Naive B cell (primary cell): Measurements from ENCODE around the gene ANTXR2. TPM values are rescaled to one million over a fixed set of nuclear protein-coding genes. Genes with fewer than 3 reads are reported as not detected.

Experiments used
- ATAC-seq, 2 donors: fragments of 150-1000 bp; cut with Tn5 transposase; 2 replicates each; pipeline ENCODE4 v1.10.0; 2021; ENCODE audit warnings: low read depth in 2 of 2, mild to moderate bottlenecking in 2 of 2, moderate library complexity in 2 of 2
- DNase-seq: peaks from one replicate; pipeline ENCODE4 v3.0.0; 2022
- H3K27ac Mint-ChIP-seq, 6 donors: one replicate each; pipeline ENCODE4 v1.8.0; 2020 to 2022; ENCODE audit warnings: mild to moderate bottlenecking in 6 of 6, mixed read lengths in 6 of 6, moderate library complexity in 5 of 6, inconsistent platforms in 2 of 6
- H3K27me3 Mint-ChIP-seq, 3 donors: one replicate each; pipeline ENCODE4 v1.8.0; 2021 to 2022; ENCODE audit warnings: mixed read lengths in 3 of 3, mild to moderate bottlenecking in 1 of 3
- H3K36me3 Mint-ChIP-seq, 2 donors: one replicate each; pipeline ENCODE4 v1.8.0; 2020 to 2022; ENCODE audit warnings: mixed read lengths in 2 of 2, inconsistent platforms in 1 of 2, mild to moderate bottlenecking in 1 of 2
- H3K4me1 Mint-ChIP-seq, 3 donors: one replicate each; pipeline ENCODE4 v1.8.0; 2020 to 2022; ENCODE audit warnings: mixed read lengths in 3 of 3, inconsistent platforms in 1 of 3, mild to moderate bottlenecking in 1 of 3, moderate library complexity in 1 of 3
- H3K4me3 Mint-ChIP-seq, 8 donors: one replicate each; pipeline ENCODE4 v1.8.0; 2020 to 2022; ENCODE audit warnings: mild to moderate bottlenecking in 8 of 8, mixed read lengths in 8 of 8, moderate library complexity in 8 of 8, inconsistent platforms in 2 of 8
- H3K9me3 Mint-ChIP-seq, 7 donors: one replicate each; pipeline ENCODE4 v1.8.0; 2020 to 2022; ENCODE audit warnings: mixed read lengths in 7 of 7, mild to moderate bottlenecking in 5 of 7, inconsistent platforms in 2 of 7, moderate library complexity in 1 of 7
- polyA plus RNA-seq, 6 donors: library from polyadenylated mRNA; unstranded; fragments of 300-500 nt; fragmentation: Illumina TruSeq; gene quantifications; one replicate each; pipeline ENCODE4 v1.2.3, GENCODE V29; 2021; ENCODE audit warnings: low read depth in 6 of 6

Gene ANTXR2
- polyA plus RNA-seq, 6 donors from 2014 or later, result 30.6 to 66.9 (median 51.0) TPM

DNA sequence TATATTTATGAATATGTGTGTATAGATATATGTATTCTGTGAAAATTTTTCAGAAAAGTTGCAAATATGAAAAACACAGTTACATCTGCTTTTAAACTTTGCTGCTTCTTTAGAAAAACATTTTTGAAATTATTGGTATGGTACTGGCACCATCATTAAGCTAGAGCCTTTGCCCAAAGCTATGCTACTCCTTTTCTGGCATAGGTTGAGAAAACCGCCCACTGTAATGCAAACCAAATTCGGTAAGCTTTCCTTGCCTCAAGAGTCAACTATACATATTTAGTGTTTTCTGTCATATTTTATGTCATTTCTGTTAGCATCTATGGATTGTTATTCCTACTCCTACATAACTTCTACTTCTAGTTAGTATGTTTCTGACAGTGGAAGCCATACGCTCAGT lies 50.7 kb downstream of the ANTXR2 start:
- H3K27me3 Mint-ChIP-seq, result no peaks in the 10 kb centered on the region
- DNase-seq (no peak), ATAC-seq (no peak)
- no peaks in the 10 kb centered on the region for H3K9me3 Mint-ChIP-seq
- no peaks in the 10 kb centered on the region for H3K4me1 Mint-ChIP-seq
- H3K27ac Mint-ChIP-seq, result no peak overlapping the region
- H3K36me3 Mint-ChIP-seq, result peaks cover 11 to 18% of the 10 kb centered on the region in 2 donors
- no peak overlapping the region for H3K4me3 Mint-ChIP-seq

DNA sequence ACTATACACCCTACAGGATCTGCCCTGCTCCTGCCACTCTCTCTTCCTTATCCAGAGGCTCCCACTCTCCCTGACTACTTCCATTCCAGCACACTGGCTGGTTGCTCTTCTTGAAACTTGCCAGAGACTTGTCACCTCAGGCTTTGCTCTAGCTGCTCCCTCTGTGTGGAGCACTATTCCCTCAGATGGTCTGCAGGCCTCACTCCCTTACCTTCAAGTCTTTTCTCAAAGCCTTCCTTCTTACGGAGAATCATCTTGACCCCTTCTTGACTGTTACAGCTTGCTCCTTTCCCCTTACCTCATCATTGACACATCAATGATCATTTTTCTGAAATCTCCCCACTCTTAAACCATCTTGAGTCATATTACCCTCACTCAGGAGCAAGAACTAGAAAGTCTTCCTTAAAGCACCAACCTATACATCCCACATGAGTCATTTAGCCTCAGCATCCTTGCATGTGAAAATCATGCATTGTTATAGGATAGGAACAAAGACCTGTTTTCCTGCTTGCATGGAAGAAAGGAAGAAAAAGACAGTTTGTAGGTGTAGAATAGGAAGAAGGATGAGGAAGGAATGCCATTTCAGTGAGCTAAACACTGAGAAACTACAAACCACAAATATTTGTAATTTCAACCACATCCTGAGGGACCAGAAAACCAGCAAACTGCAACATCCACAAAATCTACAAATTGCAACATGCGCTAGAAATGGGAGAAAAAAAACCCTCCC lies 55.7 kb downstream of the ANTXR2 start:
- peaks cover 0 to 8% of the 10 kb centered on the region in 2 donors for H3K36me3 Mint-ChIP-seq
- no peaks in the 10 kb centered on the region for H3K27me3 Mint-ChIP-seq
- DNase-seq (no peak), ATAC-seq (no peak)
- no peaks in the 10 kb centered on the region for H3K9me3 Mint-ChIP-seq
- no peak overlapping the region for H3K4me3 Mint-ChIP-seq
- no peak overlapping the region for H3K27ac Mint-ChIP-seq
- no peaks in the 10 kb centered on the region for H3K4me1 Mint-ChIP-seq

DNA sequence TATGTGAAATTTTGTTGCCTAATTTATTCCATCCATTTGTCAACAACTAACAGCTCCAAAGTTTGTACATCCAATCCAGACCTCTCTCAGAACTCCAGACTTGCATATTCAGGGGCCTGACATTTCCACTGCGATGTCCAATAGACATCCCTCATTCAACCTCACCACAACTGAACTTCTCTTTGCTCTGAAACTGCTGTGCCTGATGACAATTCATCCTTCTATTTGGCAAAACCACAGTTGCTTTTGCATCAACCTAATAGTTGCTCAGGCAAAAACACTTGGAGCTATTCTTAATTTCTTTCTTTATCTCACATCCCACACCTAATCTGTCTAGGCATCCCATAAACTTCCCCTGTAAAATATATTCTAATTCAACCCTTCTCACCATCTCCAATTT lies 56.5 kb downstream of the ANTXR2 start:
- H3K27ac Mint-ChIP-seq, result no peak overlapping the region
- no peaks in the 10 kb centered on the region for H3K4me1 Mint-ChIP-seq
- no peak for DNase-seq
- H3K27me3 Mint-ChIP-seq, result no peaks in the 10 kb centered on the region
- ATAC-seq, result no peak
- no peak overlapping the region for H3K4me3 Mint-ChIP-seq
- no peaks in the 10 kb centered on the region for H3K9me3 Mint-ChIP-seq
- peaks cover 0 to 8% of the 10 kb centered on the region in 2 donors for H3K36me3 Mint-ChIP-seq

DNA sequence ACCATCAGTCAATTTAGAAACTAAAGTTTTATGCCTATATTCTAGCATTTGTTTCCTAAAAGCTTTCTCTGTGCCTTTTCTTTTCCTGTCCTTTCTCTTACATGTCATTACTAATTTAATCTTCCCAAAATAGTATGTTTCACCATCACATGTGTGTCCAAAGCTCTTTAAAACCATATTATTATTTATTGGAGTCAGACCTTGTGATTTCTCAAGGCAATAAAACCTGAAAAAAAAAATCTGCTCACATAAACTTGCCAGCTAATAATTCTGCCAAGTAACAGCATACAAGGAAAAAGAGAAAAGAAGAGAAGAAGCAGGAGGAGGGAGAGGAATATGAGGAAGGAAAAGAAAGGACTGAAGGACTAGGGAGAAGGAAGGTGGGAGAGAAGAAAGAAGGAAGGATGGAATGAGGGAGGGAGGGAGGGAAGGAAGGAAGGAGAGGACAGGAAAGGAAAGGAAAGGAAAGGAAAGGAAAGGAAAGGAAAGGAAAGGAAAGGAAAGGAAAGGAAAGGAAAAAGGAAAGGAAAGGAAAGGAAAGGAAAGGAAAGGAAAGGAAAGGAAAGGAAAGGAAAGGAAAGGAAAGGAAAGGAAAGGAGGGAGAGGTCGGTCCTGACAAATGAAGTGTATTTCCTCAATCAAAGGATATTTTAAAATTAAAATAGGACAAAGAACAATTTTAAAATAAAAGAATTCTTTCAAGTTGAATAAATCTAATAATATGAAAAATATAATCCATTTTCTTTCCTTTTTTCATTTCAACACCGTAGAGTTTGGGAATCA lies 57.4 kb downstream of the ANTXR2 start:
- Mint-ChIP-seq H3K4me1 (no peaks in the 10 kb centered on the region), H3K27ac (no peak overlapping the region), H3K36me3 (peaks cover 0 to 8% of the 10 kb centered on the region in 2 donors), H3K9me3 (no peaks in the 10 kb centered on the region), H3K4me3 (no peak overlapping the region), H3K27me3 (no peaks in the 10 kb centered on the region)
- DNase-seq (no peak), ATAC-seq (no peak)

DNA sequence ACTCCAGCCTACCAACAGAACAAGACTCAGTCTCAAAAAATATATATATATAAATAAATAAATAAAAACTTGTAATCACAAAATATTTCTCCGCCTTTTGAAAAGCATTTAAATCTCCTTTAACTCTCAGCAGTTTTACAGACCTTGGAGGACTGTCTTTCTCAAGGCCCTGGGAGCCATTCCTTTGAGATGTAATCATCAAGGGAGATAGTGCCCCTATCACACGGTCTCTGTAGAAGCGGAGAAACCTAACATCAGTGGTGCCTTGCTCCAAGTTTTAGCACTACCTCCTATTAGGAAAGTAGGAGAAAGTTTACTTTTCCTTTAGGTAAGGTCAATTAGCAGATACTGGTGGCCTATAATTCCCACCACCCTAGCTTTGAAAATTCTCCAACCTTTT lies 58.5 kb downstream of the ANTXR2 start:
- Mint-ChIP-seq H3K27me3 (no peaks in the 10 kb centered on the region), H3K9me3 (no peaks in the 10 kb centered on the region), H3K36me3 (peaks cover 7 to 14% of the 10 kb centered on the region in 2 donors), H3K4me1 (no peaks in the 10 kb centered on the region), H3K27ac (no peak overlapping the region), H3K4me3 (no peak overlapping the region)
- DNase-seq (no peak), ATAC-seq (no peak)

DNA sequence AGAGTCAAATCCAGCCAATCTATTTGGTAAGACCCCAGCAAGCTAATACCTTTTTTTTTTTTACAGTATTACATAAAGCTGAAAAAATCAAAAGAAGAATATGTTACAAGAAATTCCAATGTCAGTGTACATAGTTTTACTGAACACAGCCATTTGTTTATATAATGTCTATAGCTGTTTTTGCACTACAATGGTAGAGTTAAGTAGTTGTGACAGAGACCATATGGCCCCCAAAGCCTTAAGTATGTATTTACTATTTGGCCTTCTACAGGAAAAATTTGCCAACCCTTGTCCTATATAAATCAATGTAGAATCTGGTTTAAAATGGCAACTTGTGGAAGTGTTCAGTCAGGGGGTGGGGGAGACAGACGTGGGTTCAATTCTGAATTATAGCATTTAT lies 60.7 kb downstream of the ANTXR2 start:
- Mint-ChIP-seq H3K4me1 (no peaks in the 10 kb centered on the region), H3K9me3 (no peaks in the 10 kb centered on the region), H3K36me3 (peaks cover 13 to 14% of the 10 kb centered on the region in 2 donors), H3K27me3 (no peaks in the 10 kb centered on the region), H3K27ac (no peak overlapping the region), H3K4me3 (no peak overlapping the region)
- DNase-seq, result no peak
- ATAC-seq, result no peak

DNA sequence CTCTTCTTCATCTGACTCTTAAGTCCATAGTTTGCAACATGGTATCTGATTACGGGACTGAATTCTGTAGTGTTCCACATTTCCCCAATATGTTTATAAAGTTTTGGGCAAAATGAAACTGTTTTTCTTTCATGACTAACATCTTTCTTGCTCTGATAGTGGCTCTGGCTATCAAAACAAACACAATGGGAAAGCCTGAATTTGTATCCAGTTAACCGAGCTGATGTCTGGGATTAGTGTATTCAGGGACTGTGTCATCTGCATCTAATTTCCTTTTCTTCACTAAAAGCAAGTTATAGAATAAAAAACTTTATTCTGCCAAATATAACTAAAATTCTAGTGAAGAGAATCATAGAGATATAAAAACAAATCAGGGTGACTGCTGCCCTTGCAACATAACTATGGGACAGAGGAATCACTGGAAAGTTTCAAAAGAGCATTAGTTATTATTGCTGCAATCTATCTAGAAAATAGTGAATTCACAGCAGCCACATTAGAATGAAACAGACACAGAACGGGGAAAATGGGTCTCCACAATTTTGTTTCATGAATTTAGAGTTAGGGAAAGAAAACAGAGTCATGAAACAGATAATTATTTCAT lies 61.3 kb downstream of the ANTXR2 start:
- no peak overlapping the region for H3K27ac Mint-ChIP-seq
- DNase-seq, result no peak
- ATAC-seq, result no peak
- H3K4me3 Mint-ChIP-seq, result no peak overlapping the region
- H3K4me1 Mint-ChIP-seq, result peaks cover 0 to 3% (median 3%) of the 10 kb centered on the region in 3 donors
- H3K9me3 Mint-ChIP-seq, result no peaks in the 10 kb centered on the region
- peaks cover 13 to 14% of the 10 kb centered on the region in 2 donors for H3K36me3 Mint-ChIP-seq
- no peaks in the 10 kb centered on the region for H3K27me3 Mint-ChIP-seq

DNA sequence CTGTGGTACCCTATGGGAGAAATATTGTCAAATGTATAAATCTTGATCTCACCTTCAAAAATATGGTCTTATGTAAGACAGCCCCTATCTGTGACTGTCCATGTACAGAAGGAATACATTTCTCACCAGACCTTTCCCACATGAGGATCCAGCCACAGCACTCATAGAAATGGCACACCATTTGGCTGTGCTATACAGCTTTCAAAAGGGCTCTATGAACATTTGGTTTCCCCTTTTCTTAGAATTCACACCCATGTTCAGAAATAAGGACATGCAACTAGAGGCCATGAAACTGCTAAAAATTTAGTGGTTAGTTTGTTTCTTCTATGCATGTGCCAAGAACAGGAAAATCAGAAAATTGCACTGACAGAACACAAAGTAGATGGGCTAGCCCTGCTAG lies 62.7 kb downstream of the ANTXR2 start:
- H3K27ac Mint-ChIP-seq, result peak overlapping the region in 2 of 6 donors; percentile 1 to 36
- H3K9me3 Mint-ChIP-seq, result peaks cover 0 to 5% (median 0%) of the 10 kb centered on the region in 7 donors
- ATAC-seq (no peak), DNase-seq (no peak)
- peaks cover 0 to 5% (median 4%) of the 10 kb centered on the region in 3 donors for H3K4me1 Mint-ChIP-seq
- no peak overlapping the region for H3K4me3 Mint-ChIP-seq
- no peaks in the 10 kb centered on the region for H3K27me3 Mint-ChIP-seq
- H3K36me3 Mint-ChIP-seq, result peaks cover 22 to 24% of the 10 kb centered on the region in 2 donors

DNA sequence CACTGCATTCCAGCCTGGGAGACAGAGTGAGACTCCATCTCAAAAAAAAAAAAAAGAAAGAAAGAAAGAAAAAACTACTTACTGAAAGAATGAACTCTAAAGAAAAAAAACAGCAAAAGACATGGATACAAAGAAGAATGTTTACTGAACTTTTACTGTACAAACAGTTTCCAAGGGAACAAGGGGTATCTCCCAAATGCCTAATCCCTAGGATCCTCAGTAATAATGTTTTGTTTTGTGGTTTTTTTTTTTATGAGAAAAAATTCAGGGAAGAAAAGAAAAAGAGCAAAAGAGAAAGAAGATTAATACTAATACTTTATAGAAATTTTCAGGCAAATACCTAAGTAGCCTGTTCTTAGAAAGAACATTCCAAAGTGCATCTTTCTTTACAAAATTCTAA lies 63.2 kb downstream of the ANTXR2 start:
- H3K9me3 Mint-ChIP-seq, result peaks cover 0 to 7% (median under 1%) of the 10 kb centered on the region in 7 donors
- no peak overlapping the region for H3K4me3 Mint-ChIP-seq
- H3K27me3 Mint-ChIP-seq, result no peaks in the 10 kb centered on the region
- no peak for ATAC-seq
- peaks cover 27 to 29% of the 10 kb centered on the region in 2 donors for H3K36me3 Mint-ChIP-seq
- DNase-seq, result no peak
- no peak overlapping the region for H3K27ac Mint-ChIP-seq
- H3K4me1 Mint-ChIP-seq, result peaks cover 0 to 5% (median 4%) of the 10 kb centered on the region in 3 donors

DNA sequence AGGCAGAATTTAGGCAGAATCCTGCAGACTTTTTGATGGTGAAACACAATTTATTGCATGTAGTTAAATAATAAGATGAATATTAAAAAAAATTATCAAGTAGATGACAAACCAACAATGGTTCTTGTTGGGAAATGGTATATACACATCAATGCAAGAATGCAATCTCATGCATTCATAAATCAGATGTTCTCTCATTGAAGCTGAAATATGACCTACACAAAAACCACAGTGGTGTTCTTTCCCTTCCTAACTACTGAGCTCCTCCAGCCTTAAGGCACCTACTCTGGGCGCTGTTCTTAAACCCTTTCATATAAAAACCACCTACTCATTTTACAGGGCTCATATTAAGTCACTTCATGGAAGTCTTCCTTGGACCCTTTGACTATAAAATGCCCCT lies 64.1 kb downstream of the ANTXR2 start:
- Mint-ChIP-seq H3K36me3 (peaks cover 33 to 35% of the 10 kb centered on the region in 2 donors), H3K27ac (no peak overlapping the region)

DNA sequence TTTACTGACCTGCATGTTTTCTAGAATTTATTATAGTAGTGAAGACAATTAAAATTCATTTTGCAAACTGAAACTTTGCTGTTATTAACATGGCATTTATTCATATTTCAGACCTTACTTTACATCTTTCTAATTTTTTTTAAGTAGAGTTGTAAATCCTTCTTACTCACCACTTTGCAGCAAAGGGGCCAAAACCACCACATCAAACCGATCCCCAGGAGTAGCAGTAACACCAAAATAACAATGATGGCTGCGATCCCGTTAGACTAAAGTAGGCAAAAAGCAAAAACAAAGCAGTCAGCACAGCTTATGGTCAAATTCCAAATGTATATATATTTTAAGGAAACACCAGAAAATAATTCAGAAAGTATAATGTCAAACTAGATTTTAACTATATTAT lies 64.7 kb downstream of the ANTXR2 start:
- peak overlapping the region in 1 of 6 donors; percentile 56 for H3K27ac Mint-ChIP-seq
- H3K4me3 Mint-ChIP-seq, result no peak overlapping the region
- H3K27me3 Mint-ChIP-seq, result no peaks in the 10 kb centered on the region
- DNase-seq (no peak), ATAC-seq (no peak)
- H3K4me1 Mint-ChIP-seq, result peaks cover 0 to 5% (median 4%) of the 10 kb centered on the region in 3 donors
- H3K9me3 Mint-ChIP-seq, result peaks cover 0 to 14% (median 11%) of the 10 kb centered on the region in 7 donors
- peaks cover 29 to 35% of the 10 kb centered on the region in 2 donors for H3K36me3 Mint-ChIP-seq

More for the DNA sequence above, 64.1 kb downstream of the ANTXR2 start:
- no peak for ATAC-seq
- Mint-ChIP-seq H3K9me3 (peaks cover 0 to 13% (median 7%) of the 10 kb centered on the region in 7 donors), H3K27me3 (no peaks in the 10 kb centered on the region), H3K4me3 (no peak overlapping the region), H3K4me1 (peaks cover 0 to 5% (median 4%) of the 10 kb centered on the region in 3 donors)
- DNase-seq, result no peak

DNA sequence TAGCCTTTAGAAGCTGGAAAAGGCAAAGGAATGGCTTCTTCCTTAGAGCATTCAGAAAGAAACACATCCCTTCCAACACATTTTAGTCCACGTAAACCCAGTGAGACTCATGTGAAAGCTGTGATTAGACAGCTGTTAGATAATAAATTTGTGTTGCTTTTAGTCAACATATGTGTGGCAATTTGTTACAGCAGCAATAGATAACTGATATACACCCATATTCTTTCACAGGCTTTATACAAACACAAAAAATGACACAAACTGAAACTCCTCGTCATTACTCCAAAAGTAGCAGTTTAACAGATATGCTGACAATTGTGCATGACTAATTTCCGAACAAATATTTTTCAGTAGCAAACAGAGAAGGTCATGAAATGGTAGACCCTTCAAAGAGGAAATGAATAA lies 65.3 kb downstream of the ANTXR2 start:
- ATAC-seq (no peak), DNase-seq (no peak)
- peaks cover 29 to 35% of the 10 kb centered on the region in 2 donors for H3K36me3 Mint-ChIP-seq
- H3K4me1 Mint-ChIP-seq, result peaks cover 0 to 5% (median 4%) of the 10 kb centered on the region in 3 donors
- no peaks in the 10 kb centered on the region for H3K27me3 Mint-ChIP-seq
- no peak overlapping the region for H3K4me3 Mint-ChIP-seq
- H3K27ac Mint-ChIP-seq, result no peak overlapping the region
- H3K9me3 Mint-ChIP-seq, result peaks cover 0 to 14% (median 11%) of the 10 kb centered on the region in 7 donors

DNA sequence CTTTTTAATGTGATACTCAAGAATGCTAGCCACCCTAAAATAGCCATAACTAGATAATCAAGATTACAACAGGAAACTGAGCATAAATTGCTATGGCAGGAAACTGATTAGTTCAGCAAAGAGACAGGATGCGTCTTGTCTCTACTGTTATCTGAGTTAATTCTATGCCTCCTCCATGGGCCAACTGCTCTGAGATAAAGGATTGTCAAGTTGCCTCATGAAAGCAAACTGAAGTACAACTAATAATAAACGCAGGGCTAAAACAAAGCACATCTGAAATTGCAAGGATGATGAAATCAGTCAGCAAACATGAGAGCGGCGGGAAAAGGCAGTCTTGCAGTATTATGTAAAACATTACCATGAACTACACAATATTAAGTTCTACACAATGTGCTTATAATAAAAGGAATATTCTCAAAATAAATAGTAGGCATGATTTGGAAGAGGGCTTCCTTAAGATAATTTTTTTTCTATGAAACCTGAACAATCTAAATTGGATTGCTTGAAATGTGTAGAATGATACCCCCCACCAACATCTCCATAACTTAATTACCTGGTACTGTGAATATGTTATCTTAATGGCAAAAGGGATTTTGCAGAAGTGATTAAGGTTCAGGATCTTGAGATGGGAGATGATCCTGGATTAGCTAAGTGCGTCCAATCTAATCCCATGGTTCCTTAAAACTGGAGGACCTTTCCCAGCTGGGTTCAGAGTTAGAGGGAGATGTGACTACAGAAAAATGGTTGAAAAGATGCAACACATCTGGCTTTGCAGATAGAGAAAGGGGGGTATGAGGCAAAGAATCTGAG lies 65.9 kb downstream of the ANTXR2 start:
- ATAC-seq, result no peak
- peaks cover 0 to 5% (median 4%) of the 10 kb centered on the region in 3 donors for H3K4me1 Mint-ChIP-seq
- peaks cover 29 to 36% of the 10 kb centered on the region in 2 donors for H3K36me3 Mint-ChIP-seq
- peaks cover 0 to 17% (median 11%) of the 10 kb centered on the region in 7 donors for H3K9me3 Mint-ChIP-seq
- H3K4me3 Mint-ChIP-seq, result no peak overlapping the region
- H3K27me3 Mint-ChIP-seq, result no peaks in the 10 kb centered on the region
- no peak for DNase-seq
- H3K27ac Mint-ChIP-seq, result peak overlapping the region in 2 of 6 donors; percentile 63 to 71
